LNCaP clone FGC (cell line): ENCODE measurements around the gene RASEF.

Experiments used
- DNase-seq: peaks from one replicate; pipeline ENCODE4 v3.0.0-alpha.2; 2011; ENCODE audit warnings: low read depth
- H3K4me3 ChIP-seq: 2 replicates; pipeline ENCODE4 v1.5.1; 2011; ENCODE audit warnings: mild to moderate bottlenecking, low read depth, low read length, control low read depth
- CTCF ChIP-seq: IDR thresholded peaks from 2 replicates; pipeline ENCODE4 v1.5.1; 2012; ENCODE audit warnings: mild to moderate bottlenecking; ENCODE audit not compliant: control insufficient read depth, insufficient read depth; ENCODE audit errors: extremely low read depth

The RASEF gene

GRCh38 chr9:82988488-82988887 lies 74.5 kb downstream of the RASEF start:
- no peak for TF ChIP-seq CTCF
- no peak for DNase-seq

GRCh38 chr9:82987370-82988189 lies 75.4 kb downstream of the RASEF start:
- no peak for TF ChIP-seq CTCF
- DNase-seq, result no peak
- no peak overlapping the region for H3K4me3 ChIP-seq

More at GRCh38 chr9:82988488-82988887, 74.5 kb downstream of the RASEF start:
- no peak overlapping the region for H3K4me3 ChIP-seq

GRCh38 chr9:82981552-82981951 lies 81.4 kb downstream of the RASEF start:
- no peak overlapping the region for H3K4me3 ChIP-seq
- TF ChIP-seq CTCF, result no peak
- DNase-seq, result no peak

GRCh38 chr9:82975176-82975575 lies 87.8 kb downstream of the RASEF start:
- no peak for TF ChIP-seq CTCF
- DNase-seq, result no peak
- no peak overlapping the region for H3K4me3 ChIP-seq

- no peak for TF ChIP-seq CTCF
- no peak overlapping the region for H3K4me3 ChIP-seq
- DNase-seq, result no peak
These were observed 90.5 kb downstream of the RASEF start for GRCh38 chr9:82972446-82972845.

GRCh38 chr9:82970359-82970758 lies 92.6 kb downstream of the RASEF start:
- TF ChIP-seq CTCF, result no peak
- H3K4me3 ChIP-seq, result no peak overlapping the region
- no peak for DNase-seq

- no peak overlapping the region for H3K4me3 ChIP-seq
These were observed 93.7 kb downstream of the RASEF start for GRCh38 chr9:82969291-82969690.

More at GRCh38 chr9:82969291-82969690, 93.7 kb downstream of the RASEF start:
- no peak for DNase-seq
- TF ChIP-seq CTCF, result no peak
